HK-2 (cell line): ENCODE measurements around the gene MAP3K3.

ENCODE experiments used
- DNase-seq: peaks from one replicate; pipeline ENCODE4 v3.0.0-alpha.2; 2018; ENCODE audit not compliant: unreplicated experiment

The MAP3K3 gene

GRCh38 chr17:63621684-63622573 is at the start of gene MAP3K3:
MAP3K3 (plus strand) TSS chr17:63622417; CDS start chr17:63622760, 343 bp downstream.
- DNase-seq, result peak; percentile 100

GRCh38 chr17:63573634-63574033 is 48.6 kb upstream of the MAP3K3 start:
- DNase-seq, result no peak

DNA sequence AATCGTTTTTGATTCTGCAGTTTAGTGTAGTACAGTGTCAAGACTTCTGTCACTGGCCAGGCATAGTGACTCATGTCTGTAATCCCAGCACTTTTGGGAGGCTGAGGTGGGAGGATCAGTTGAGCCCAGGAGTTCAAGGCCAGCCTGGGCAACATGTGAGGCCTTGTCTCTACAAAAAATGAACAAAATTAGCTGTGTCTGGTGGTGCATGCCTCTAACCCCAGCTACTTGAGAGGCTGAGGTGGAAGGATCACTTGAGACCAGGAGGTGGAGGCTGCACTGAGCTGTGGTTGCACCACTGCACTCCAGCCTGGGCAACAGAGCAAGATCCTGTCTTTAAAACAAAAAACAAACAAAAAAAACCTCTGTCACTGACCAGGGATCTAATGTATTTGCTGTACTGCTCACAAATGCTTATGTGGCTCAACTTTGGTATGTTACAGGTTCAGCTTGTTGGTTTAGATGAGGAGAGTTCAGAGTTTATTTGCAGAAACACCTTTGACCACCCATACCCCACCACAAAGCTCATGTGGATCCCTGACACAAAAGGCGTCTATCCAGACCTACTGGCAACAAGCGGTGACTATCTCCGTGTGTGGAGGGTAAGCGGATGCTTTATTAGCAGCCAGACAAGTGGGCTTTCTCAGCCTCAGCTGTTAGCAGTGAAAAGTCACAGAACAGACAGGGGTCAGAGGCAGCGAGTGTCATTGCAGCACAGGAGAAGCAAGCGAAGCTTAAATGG is 44.0 kb upstream of the MAP3K3 start:
- DNase-seq, result no peak

- DNase-seq, result no peak
Observed at GRCh38 chr17:63578769-63579111, 43.5 kb upstream of the MAP3K3 start.

DNA sequence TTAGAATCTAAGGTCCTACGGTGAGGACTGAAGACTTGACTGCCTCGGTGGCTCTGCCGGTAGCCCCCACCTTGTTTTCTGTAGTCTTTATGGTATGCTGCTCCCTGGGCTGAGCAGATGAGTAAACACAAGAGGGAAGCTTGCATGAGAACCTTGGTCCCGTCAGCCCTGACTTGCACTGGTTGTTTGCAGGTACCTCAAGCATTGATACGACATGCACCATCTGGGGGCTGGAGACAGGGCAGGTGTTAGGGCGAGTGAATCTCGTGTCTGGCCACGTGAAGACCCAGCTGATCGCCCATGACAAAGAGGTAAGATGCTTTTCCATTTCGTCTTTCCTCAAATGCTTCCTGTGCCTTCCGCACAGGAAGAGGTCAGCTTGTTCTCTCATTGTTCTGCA is 42.6 kb upstream of the MAP3K3 start:
- no peak for DNase-seq

DNA sequence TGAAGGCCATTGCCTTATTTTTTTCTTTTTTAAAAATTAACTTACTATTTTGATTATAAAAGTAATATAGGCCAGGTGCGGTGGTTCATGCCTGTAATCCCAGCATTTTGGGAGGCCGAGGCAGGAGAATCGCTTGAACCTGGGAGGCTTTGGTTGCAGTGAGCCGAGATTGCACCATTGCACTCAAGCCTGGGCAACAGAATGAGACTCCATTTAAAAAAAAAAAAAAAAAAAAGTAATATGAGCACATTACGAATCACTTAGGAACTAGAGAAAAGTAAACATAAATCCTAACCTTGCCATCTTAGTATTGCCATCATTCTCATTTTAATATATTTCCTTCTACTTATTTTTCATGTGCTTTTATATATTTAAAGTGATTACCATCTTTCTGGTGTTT is 34.4 kb upstream of the MAP3K3 start:
- no peak for DNase-seq

DNA sequence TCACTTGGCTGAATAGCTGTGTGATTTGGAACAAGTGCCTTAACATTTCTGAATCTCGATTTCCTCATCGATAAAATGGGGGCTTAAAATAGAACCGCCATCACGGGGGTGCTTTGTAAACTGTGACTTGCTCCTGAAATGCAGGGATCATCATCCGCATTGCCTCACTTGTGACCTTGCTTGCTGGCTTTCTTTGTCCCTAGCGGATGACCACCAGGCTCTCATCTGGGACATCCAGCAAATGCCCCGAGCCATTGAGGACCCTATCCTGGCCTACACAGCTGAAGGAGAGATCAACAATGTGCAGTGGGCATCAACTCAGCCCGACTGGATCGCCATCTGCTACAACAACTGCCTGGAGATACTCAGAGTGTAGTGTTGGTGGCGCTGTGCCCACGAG is 33.4 kb upstream of the MAP3K3 start:
- no peak for DNase-seq

DNA sequence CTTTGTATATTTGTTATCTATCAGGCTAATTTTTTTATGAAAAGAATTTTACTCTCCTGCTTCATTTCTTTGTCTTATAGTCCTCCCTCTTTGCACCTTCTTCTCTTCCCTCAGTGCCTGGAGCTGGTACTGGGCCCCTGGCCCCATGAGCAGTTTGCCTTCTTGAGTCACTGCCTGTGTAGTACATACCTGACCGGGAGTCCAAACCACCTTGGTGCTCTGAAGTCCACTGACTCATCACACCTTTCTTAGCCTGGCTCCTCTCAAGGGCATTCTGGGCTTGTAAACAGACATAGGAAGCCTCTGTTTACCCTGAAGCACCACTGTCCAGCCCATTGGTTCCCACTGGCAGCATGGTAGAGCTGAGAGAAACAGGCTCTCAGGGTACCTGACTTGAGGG is 32.6 kb upstream of the MAP3K3 start:
- DNase-seq, result no peak

- DNase-seq, result no peak
Observed at GRCh38 chr17:63592797-63593196, 29.4 kb upstream of the MAP3K3 start.

- no peak for DNase-seq
Observed at GRCh38 chr17:63595132-63595531, 27.1 kb upstream of the MAP3K3 start.

GRCh38 chr17:63596856-63597586 is 25.2 kb upstream of the MAP3K3 start:
- no peak for DNase-seq

DNA sequence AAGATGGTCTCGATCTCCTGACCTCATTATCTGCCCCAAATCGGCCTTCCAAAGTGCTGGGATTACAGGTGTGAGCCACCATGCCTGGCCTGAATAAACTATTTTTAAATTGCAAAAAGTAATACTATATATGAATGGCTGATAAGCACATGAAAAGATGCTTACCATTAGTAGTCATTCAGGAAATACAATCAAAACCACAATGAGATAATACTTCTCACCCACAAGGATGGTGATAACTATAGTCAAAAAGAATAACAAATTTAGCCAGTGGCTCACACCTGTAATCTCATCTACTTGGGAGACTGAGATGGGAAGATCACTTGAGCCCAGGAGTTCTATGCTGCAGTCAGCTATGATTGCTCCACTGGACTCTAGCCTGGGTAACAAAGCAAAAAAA is 23.9 kb upstream of the MAP3K3 start:
- DNase-seq, result no peak

DNA sequence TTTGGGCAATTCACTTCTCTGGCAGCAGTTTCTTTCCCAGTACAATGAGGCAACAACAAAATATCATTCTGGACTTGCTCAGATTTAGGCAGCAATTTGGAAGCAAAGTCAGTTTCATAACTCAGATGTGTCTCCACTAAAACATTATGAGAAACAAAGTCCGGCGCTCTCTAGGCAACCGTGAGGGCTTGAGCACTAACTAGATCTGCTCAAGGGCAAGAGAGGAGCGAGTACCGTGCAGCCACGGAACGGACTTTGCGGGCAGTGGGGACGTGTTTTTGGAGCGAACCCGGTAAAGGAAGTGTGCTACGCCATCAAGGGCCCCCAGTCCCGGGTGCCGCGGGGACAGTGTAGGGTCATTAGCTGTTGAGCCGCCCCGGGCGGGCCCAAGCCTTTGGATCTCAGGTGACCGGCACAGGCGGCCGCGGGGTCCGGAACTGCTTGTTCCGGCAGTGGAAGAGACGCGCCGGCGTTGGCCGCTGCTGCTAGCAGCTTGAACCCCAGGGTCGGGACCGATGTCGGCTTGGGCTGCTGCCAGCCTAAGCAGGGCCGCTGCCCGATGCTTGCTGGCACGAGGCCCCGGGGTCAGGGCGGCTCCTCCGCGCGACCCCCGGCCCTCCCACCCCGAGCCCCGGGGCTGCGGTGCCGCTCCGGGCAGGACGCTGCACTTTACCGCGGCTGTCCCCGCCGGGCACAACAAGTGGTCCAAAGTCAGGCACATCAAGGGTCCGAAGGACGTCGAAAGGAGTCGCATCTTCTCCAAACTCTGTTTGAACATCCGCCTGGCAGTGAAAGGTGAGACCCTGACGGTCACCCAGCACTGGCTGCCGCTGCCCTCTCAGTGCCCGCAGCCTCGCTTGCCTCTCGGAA is 21.4 kb upstream of the MAP3K3 start, which contains the start of gene TACO1:
TACO1 (plus strand) TSS at position 327 of the 870 bp plus-strand sequence; CDS start at position 516, 189 bp downstream.
- DNase-seq, result peak; percentile 86

GRCh38 chr17:63601439-63602371 is 20.5 kb upstream of the MAP3K3 start:
- no peak for DNase-seq

DNA sequence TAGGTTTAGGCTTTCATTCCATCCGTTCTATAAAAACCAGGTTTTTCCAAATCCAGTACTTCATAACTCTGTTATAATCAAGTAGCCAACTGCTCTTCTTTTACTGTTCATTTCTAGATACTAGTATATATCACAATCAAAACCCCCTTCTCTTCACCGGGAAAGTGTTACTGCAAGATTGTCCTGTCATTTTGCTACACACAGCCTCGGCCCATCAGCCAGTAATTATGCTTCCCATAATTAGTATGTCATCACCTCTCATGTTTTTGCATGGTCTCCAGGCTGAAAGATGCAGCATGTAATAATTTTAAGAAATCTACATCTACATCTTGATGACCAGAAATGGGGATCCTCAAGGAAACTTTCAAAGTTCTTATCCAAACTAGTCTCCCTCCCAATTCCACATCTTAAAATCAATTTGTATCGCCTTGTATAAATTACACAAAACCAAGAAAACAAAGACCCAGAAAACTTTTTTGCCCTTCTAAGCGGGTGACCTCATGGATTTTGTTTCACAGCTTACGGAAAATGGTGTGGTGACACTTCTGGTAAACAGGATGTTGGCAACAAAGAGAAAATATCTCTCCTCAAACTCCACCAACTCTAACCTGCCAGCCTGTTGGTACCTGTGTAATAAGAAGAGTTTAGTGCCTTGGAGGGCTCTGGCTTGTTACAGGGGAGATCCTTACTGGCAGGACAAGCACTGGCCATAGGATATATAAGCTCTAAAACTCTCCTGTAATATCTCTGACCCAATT is 12.2 kb upstream of the MAP3K3 start:
- DNase-seq, result no peak

- no peak for DNase-seq
Observed at GRCh38 chr17:63610854-63611253, 11.4 kb upstream of the MAP3K3 start.

DNA sequence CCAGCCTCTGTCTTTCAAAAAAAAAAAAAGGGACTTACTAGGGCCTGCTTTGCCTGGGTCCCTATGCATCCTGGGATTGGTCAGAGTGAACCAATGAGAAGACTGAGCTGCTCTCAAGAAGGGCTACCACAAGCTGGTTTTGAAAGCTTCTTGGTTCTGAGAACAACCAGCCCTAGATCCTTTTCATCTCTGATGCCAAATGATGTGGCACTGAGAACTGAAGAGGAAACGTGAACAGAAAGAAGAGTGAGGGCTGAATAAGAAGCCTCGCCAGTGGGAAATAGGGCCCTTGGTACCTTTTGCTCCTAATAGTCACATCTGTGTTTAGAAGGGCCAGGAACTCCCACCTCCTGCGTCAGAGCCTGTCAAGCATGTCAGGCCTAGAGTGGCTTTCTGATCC is 10.9 kb upstream of the MAP3K3 start:
- DNase-seq, result no peak

- DNase-seq, result no peak
Observed at GRCh38 chr17:63613663-63614062, 8.6 kb upstream of the MAP3K3 start.

DNA sequence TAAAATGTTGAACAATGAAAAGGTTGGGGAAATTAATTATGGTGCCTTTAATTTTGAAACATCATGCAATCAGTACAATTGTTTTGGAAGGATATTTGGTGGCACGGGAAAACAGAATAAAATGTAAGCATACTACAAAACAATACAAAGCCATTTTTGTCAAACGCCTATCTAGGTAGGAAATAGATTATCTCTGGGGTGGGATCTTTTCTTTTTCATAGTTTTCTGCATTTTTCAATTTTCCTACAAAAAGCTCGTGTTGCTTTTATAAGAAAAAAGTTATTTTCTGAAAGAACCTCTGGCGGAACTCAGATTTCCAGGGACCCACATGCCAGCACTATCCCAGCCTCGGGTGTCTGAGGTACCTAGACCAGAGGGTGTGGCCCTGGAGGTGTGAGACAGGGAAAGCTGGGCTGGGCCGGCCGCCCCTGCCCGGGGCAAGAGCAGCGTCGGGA is 961 bp upstream of the MAP3K3 start:
- no peak for DNase-seq
